Mammary epithelial cell (primary cell): ENCODE results near the gene GALK2.

Experiments used
- CTCF ChIP-seq, 2 donors: IDR thresholded peaks in 1 of 2; conservative IDR thresholded peaks in 1 of 2; 2 replicates each; pipeline ENCODE4 v1.5.1; 2011 to 2012; ENCODE audit warnings: inconsistent platforms in 2 of 2, low read length in 2 of 2, mild to moderate bottlenecking in 2 of 2, control low read depth in 1 of 2, low read depth in 1 of 2; ENCODE audit not compliant: insufficient read depth in 1 of 2; ENCODE audit errors: extremely low read depth in 1 of 2
- EZH2 ChIP-seq: IDR thresholded peaks from 2 replicates; pipeline ENCODE4 v1.6.1; 2012; ENCODE audit warnings: low read length, inconsistent platforms, borderline replicate concordance

- no peak for TF ChIP-seq CTCF (conservative IDR thresholded peaks at IDR 0.05 in 1 of 2, IDR thresholded peaks at IDR 0.05 in 1 of 2; ENCODE audit: extremely low read depth in 1 of 2, insufficient read depth in 1 of 2, low read depth in 1 of 2, low read length in 2 of 2)
- TF ChIP-seq EZH2 = no peak
These were observed 18.2 kb upstream of the GALK2 start for GRCh38 chr15:49151831-49152230.
